Pancreas (tissue), 10 donors: Measurements from ENCODE around the gene NPR3. TPM values are rescaled to one million over a fixed set of nuclear protein-coding genes. Genes with fewer than 3 reads are reported as not detected.
A peak's percentile ranks its signal among the peaks of the same experiment; 100 is the strongest.

Experiments
- ATAC-seq, 4 donors: fragments of 200-7000 bp; cut with Tn5 transposase; one replicate each; pipeline versions ENCODE4 v1.8.0 to v1.9.1; 2020; ENCODE audit warnings: mild to moderate bottlenecking in 4 of 4, moderate library complexity in 4 of 4
- DNase-seq, 6 donors: peaks; one replicate each; pipeline ENCODE4 v3.0.0-alpha.2; 2020
- FAIRE-seq: peaks from 2 replicates; lab custom pipeline; 2012; peaks lifted over from hg19 to GRCh38; lab: Jason Lieb, UNC
- H3K27ac ChIP-seq, 4 donors: fragments of 200-600 bp; sonication (generic); 1 replicate in 3 of 4; 2 replicates in 1 of 4; pipeline versions ENCODE4 v1.5.0 to v1.8.0; 2020
- H3K27me3 ChIP-seq, 4 donors: fragments of 200-600 bp; one replicate each; pipeline ENCODE4 v1.8.0; 2021
- H3K36me3 ChIP-seq, 3 donors: fragments of 200-600 bp; sonication (generic) in 1 of 3; one replicate each; pipeline versions ENCODE4 v1.5.0 to v1.8.0; 2020 to 2021
- H3K4me1 ChIP-seq, 3 donors: fragments of 200-600 bp; one replicate each; pipeline ENCODE4 v1.8.0; 2021
- H3K4me3 ChIP-seq, 4 donors: fragments of 200-600 bp; sonication (generic) in 2 of 4; one replicate each; pipeline versions ENCODE4 v1.5.0 to v1.8.0; 2020 to 2021
- H3K9me3 ChIP-seq, 4 donors: fragments of 200-600 bp; one replicate each; pipeline ENCODE4 v1.8.0; 2021
- WGBS, 2 donors: extraction: QIAGEN DNeasy Blood & Tissue Kit; methylation state at CpG; one replicate each; pipeline ENCODE4 v1.1.7; 2013; 5-methylcytosine and 5-hydroxymethylcytosine counted together
- intact Hi-C, 3 donors: fragments of 100-400 bp; cut with DNase I; formaldehyde crosslinking; loops; one replicate each; pipeline versions ENCODE4 v1.11.1 to v1.14.2; 2022
- polyA plus RNA-seq, 2 donors: library from polyadenylated mRNA; stranded (reverse); fragments of 200-250 nt; gene quantifications; one replicate each; pipeline ENCODE4 v1.2.3, GENCODE V29; 2013
- total RNA-seq, 6 donors: library from RNA; stranded (reverse); fragmentation: NEBNext Ultra II Directional in 4 of 6; extraction: Animal tissue kit (Norgen Biotek cat#: 25700) in 4 of 6; gene quantifications; one replicate each; pipeline versions ENCODE4 v1.2.1 to v1.2.4, GENCODE V29; 2021 to 2023
- TF ChIP-seq, protein P1 (sequence below), 4 donors: fragments of 200-600 bp; sonication (generic) in 3 of 4; IDR thresholded peaks; one replicate each; pipeline versions ENCODE4 v1.5.0 to v1.8.0; 2021; ENCODE audit warnings: antibody characterized with exemption in 4 of 4
- donor health status: healthy with polysubstance abuse.
- donor health status: DM: no; HTN: no; CAD: no; lungs with moderate emphysema.
- donor health status: DM: no; HTN: no; CAD: no.
- donor health status: control.
- donor health status: control.
- donor health status: Bipolar disorder and iron deficiency.
- donor health status: DM: yes; HTN: yes; CAD: no.
- donor health status: DM: no; HTN: no; CAD: no.
- donor health status: DM: no; HTN: no; CAD: no.
- donor health status: DM: yes; HTN: yes; CAD: no.

The NPR3 gene
- total and polyA plus RNA-seq, 8 donors, result 0.25 to 1.3 (median 0.54) TPM

DNA sequence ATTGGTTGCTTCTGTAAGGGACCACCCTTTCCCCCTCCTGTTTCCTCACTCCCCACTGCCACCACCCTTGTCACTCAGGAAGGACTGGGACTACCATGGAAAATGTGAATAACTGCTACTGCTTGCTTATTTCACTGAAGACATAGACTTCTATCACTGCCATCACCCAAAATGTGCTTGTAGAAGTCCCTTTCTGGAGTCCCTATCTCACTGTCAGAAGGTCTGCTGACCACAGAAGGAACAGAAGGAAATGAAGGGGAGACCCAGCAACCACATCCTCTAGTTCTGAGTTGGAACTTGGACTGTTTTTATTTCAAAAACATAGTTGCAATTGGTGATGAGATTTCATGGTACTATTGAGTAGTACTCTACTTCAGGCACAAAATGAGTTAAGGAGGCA lies 122.5 kb downstream of the NPR3 start:
- ATAC-seq (no peak), FAIRE-seq (no peak), DNase-seq (no peak)
- intact Hi-C loops, result no loop called here
- Histone ChIP-seq H3K27ac (no peak overlapping the region), H3K36me3 (no peaks in the 10 kb centered on the region), H3K4me3 (no peak overlapping the region), H3K27me3 (no peaks in the 10 kb centered on the region), H3K9me3 (no peaks in the 10 kb centered on the region), H3K4me1 (peaks cover 0 to 17% (median 5%) of the 10 kb centered on the region in 3 donors)
- TF ChIP-seq, protein P1, sequence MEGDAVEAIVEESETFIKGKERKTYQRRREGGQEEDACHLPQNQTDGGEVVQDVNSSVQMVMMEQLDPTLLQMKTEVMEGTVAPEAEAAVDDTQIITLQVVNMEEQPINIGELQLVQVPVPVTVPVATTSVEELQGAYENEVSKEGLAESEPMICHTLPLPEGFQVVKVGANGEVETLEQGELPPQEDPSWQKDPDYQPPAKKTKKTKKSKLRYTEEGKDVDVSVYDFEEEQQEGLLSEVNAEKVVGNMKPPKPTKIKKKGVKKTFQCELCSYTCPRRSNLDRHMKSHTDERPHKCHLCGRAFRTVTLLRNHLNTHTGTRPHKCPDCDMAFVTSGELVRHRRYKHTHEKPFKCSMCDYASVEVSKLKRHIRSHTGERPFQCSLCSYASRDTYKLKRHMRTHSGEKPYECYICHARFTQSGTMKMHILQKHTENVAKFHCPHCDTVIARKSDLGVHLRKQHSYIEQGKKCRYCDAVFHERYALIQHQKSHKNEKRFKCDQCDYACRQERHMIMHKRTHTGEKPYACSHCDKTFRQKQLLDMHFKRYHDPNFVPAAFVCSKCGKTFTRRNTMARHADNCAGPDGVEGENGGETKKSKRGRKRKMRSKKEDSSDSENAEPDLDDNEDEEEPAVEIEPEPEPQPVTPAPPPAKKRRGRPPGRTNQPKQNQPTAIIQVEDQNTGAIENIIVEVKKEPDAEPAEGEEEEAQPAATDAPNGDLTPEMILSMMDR (IDR thresholded peaks at IDR 0.05), result no peak

DNA sequence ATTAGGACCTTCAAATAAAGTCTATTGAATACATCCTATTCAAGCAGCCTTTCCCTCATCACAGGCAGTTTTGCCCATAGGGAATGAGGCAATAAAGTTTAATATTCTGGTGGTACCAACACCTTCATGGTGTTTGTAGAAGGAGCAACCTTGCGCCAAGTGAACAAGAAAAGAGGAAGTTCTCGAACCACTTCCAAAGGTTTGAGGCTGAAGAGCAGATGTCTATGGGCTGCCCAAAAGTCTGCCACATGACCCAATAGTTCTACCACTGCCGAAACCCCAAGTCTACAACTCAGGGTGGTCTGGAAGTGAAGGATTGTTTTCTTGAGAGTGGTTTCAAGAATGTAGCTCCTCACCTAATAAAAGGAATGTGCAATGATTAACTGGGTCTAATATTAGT lies 123.1 kb downstream of the NPR3 start:
- TF ChIP-seq, protein P1 (IDR thresholded peaks at IDR 0.05), result no peak
- Histone ChIP-seq H3K9me3 (no peaks in the 10 kb centered on the region), H3K27me3 (no peaks in the 10 kb centered on the region), H3K4me1 (peaks cover 0 to 17% (median 5%) of the 10 kb centered on the region in 3 donors), H3K36me3 (no peaks in the 10 kb centered on the region), H3K4me3 (no peak overlapping the region), H3K27ac (peak overlapping the region in 1 of 4 donors; percentile 7)
- FAIRE-seq (no peak), DNase-seq (no peak), ATAC-seq (no peak)
- intact Hi-C loops, result no loop called here
- 80 to 89% methylated on average over 3 of the region's 3 CpGs for WGBS, 2 donors

DNA sequence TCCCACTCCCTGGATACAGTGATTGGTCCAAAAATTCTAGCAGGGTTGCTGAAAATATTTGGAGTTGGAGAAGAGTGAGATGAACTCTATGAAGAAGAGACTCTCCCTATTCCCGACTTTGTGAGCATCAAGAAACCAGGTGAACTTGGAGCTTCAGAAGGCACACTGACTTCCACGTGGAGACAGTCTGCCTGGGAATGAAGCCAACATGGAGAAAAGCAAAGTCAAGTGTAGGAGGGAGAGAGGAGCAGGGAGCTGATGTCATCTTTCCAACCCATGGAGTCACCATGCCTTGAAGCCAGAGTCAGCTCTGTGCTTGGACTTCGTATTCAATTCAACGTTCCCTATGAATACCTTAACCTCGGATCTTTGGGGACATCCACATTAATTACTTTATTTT lies 125.1 kb downstream of the NPR3 start:
- Histone ChIP-seq H3K4me1 (peaks cover 0 to 15% (median 5%) of the 10 kb centered on the region in 3 donors), H3K27ac (no peak overlapping the region), H3K36me3 (no peaks in the 10 kb centered on the region), H3K9me3 (no peaks in the 10 kb centered on the region), H3K27me3 (no peaks in the 10 kb centered on the region), H3K4me3 (no peak overlapping the region)
- ATAC-seq (no peak), DNase-seq (no peak), FAIRE-seq (no peak)
- TF ChIP-seq, protein P1 (IDR thresholded peaks at IDR 0.05), result no peak
- 63 to 73% methylated on average over 5 of the region's 5 CpGs for WGBS, 2 donors
- intact Hi-C loops, result no loop called here

DNA sequence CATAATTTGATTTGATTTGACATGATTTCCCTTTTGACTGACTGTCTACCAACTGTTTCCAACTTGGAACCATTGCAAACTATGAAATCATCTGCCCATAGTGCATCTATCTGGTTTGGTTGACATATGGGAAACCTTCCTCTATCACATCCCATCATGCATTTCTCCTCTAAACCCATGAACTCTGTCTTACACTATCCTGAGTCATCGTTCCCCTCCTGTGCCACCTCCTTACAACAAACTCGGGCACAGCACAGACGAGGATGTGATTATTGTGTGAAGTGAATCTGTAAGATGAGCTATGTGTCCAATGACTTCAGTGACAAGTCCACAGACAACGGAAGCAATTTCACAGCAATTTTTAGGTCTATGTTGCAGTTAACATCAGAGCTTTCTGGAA lies 126.1 kb downstream of the NPR3 start:
- no peaks in the 10 kb centered on the region for H3K36me3 ChIP-seq
- ATAC-seq (no peak), DNase-seq (no peak), FAIRE-seq (no peak)
- intact Hi-C loops, result no loop called here
- TF ChIP-seq, protein P1 (IDR thresholded peaks at IDR 0.05), result no peak
- no peak overlapping the region for H3K27ac ChIP-seq
- no peak overlapping the region for H3K4me3 ChIP-seq
- H3K4me1 ChIP-seq, result peaks cover 0 to 8% (median 2%) of the 10 kb centered on the region in 3 donors
- H3K9me3 ChIP-seq, result no peaks in the 10 kb centered on the region
- no peaks in the 10 kb centered on the region for H3K27me3 ChIP-seq
- 57 to 83% methylated on average over 4 of the region's 4 CpGs for WGBS, 2 donors

DNA sequence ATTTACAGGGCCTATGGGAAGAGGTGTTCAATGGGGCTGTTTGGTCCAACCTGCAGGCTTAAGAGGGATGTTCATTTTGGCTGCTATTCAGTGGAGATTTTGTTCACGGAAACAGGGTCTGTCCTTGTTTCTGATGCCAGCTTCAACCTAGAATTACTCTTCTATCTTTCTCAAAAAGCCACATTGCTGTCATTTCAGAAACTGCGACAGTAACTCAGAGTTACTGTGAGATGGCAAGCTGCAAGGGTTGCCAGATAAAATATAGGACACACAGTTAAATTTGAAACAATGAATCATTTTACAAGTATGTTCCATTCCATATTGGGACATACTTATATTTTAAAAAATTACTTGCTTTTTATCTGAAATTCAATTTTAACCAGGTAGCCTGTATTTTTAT lies 128.0 kb downstream of the NPR3 start:
- TF ChIP-seq, protein P1 (IDR thresholded peaks at IDR 0.05), result no peak
- WGBS, 2 donors, result 63 to 65% methylated on average over 2 of the region's 2 CpGs
- H3K4me1 ChIP-seq, result no peaks in the 10 kb centered on the region
- FAIRE-seq (no peak), ATAC-seq (no peak), DNase-seq (no peak)
- no peaks in the 10 kb centered on the region for H3K27me3 ChIP-seq
- no peak overlapping the region for H3K27ac ChIP-seq
- intact Hi-C loops, result no loop called here
- H3K9me3 ChIP-seq, result no peaks in the 10 kb centered on the region
- no peak overlapping the region for H3K4me3 ChIP-seq
- H3K36me3 ChIP-seq, result no peaks in the 10 kb centered on the region
